ENCODE results near the gene USP17L11.
"Not testable (repeated sequence)": the region's sequence is repeated elsewhere in the genome, so short reads cannot be mapped to it uniquely, and the experiment has no call there.

Gene USP17L11

GRCh38 chr4:9215105-9215504, at the start of gene USP17L11:
Gene USP17L11 (plus strand): TSS chr4:9215405. CDS start chr4:9215405, 0 bp downstream.
- DNase-seq: not testable (repeated sequence)

- DNase-seq: peak; percentile 59 to 65
These were observed 49.2 kb upstream of the USP17L11 start for GRCh38 chr4:9165990-9166389.

- DNase-seq: not testable (repeated sequence)
These were observed 45.3 kb upstream of the USP17L11 start, which contains the start of gene FAM90A26 for GRCh38 chr4:9169791-9170459. Gene FAM90A26 (plus strand): TSS chr4:9170409. CDS start chr4:9173173, 2,764 bp downstream.

- DNase-seq: not testable (repeated sequence)
These were observed 4.8 kb upstream of the USP17L11 start, which contains the start of gene USP17L10 for GRCh38 chr4:9210357-9210756. Gene USP17L10 (plus strand): TSS chr4:9210657. CDS start chr4:9210657, 0 bp downstream.

- not testable (repeated sequence) for DNase-seq
These were observed 504 bp upstream of the USP17L11 start for GRCh38 chr4:9214701-9215100.

GRCh38 chr4:9219852-9220251, 4.6 kb downstream of the USP17L11 start, which contains the start of gene USP17L12:
Gene USP17L12 (plus strand): TSS chr4:9220152. CDS start chr4:9220152, 0 bp downstream.
- DNase-seq: not testable (repeated sequence)

GRCh38 chr4:9224596-9224995, 9.4 kb downstream of the USP17L11 start, which contains the start of gene USP17L13:
Gene USP17L13 (plus strand): TSS chr4:9224896. CDS start chr4:9224896, 0 bp downstream.
- DNase-seq: not testable (repeated sequence)

- DNase-seq: not testable (repeated sequence)
These were observed 15.0 kb downstream of the USP17L11 start for GRCh38 chr4:9230249-9230648.

GRCh38 chr4:9234085-9234484, 18.9 kb downstream of the USP17L11 start, which contains the start of gene USP17L15:
Gene USP17L15 (plus strand): TSS chr4:9234385. CDS start chr4:9234385, 0 bp downstream.
- DNase-seq: not testable (repeated sequence)

GRCh38 chr4:9238461-9238860, 23.3 kb downstream of the USP17L11 start:
- not testable (repeated sequence) for DNase-seq

GRCh38 chr4:9243579-9243978, 28.4 kb downstream of the USP17L11 start, which contains the start of gene USP17L17:
Gene USP17L17 (plus strand): TSS chr4:9243879. CDS start chr4:9243879, 0 bp downstream.
- not testable (repeated sequence) for DNase-seq

GRCh38 chr4:9247953-9248680, 32.9 kb downstream of the USP17L11 start, which contains the start of gene USP17L18:
Gene USP17L18 (plus strand): TSS chr4:9248630. CDS start chr4:9248630, 0 bp downstream.
- DNase-seq: not testable (repeated sequence)

- not testable (repeated sequence) for DNase-seq
These were observed 37.9 kb downstream of the USP17L11 start, which contains the start of gene USP17L19 for GRCh38 chr4:9253078-9253477. Gene USP17L19 (plus strand): TSS chr4:9253378. CDS start chr4:9253378, 0 bp downstream.

- DNase-seq: not testable (repeated sequence)
These were observed 42.6 kb downstream of the USP17L11 start, which contains the start of gene USP17L20 for GRCh38 chr4:9257824-9258223. Gene USP17L20 (plus strand): TSS chr4:9258124. CDS start chr4:9258124, 0 bp downstream.

GRCh38 chr4:9262572-9262971, 47.4 kb downstream of the USP17L11 start, which contains the start of gene USP17L21:
Gene USP17L21 (plus strand): TSS chr4:9262872. CDS start chr4:9262872, 0 bp downstream.
- DNase-seq: not testable (repeated sequence)

All from CD4-positive, alpha-beta T cell treated with Interleukin-1 beta for 1 hour (primary cell).